MM.1S (cell line): ENCODE results near the gene SERHL2.

ENCODE experiments used
- DNase-seq: peaks from one replicate; pipeline ENCODE4 v3.0.0-alpha.2; 2015
- H2AFZ ChIP-seq: fragments of 300-600 bp; sonication (generic); 2 replicates; pipeline ENCODE4 v1.6.0; 2016; ENCODE audit warnings: antibody characterized with exemption, low read length
- H3F3A ChIP-seq: fragments of 300-600 bp; sonication (generic); 2 replicates; pipeline ENCODE4 v1.6.1; 2016; ENCODE audit warnings: mild to moderate bottlenecking, antibody characterized with exemption, low read length, moderate library complexity, mixed read lengths; ENCODE audit not compliant: insufficient read depth
- H3K27ac ChIP-seq: fragments of 300-600 bp; sonication (generic); 2 replicates; pipeline ENCODE4 v1.5.1; 2016; ENCODE audit warnings: mild to moderate bottlenecking, low read length
- H3K27me3 ChIP-seq: fragments of 300-600 bp; sonication (generic); replicated peaks from 2 replicates; pipeline ENCODE4 v1.6.0; 2016; ENCODE audit warnings: low read length; ENCODE audit not compliant: insufficient read depth
- H3K36me3 ChIP-seq: fragments of 300-600 bp; sonication (generic); replicated peaks from 2 replicates; pipeline ENCODE4 v1.6.1; 2016; ENCODE audit warnings: mild to moderate bottlenecking, low read length, mixed read lengths; ENCODE audit not compliant: insufficient read depth
- H3K4me1 ChIP-seq: fragments of 300-600 bp; sonication (generic); 2 replicates; pipeline ENCODE4 v1.6.1; 2016; ENCODE audit warnings: low read length, mixed read lengths
- H3K4me2 ChIP-seq: fragments of 300-600 bp; sonication (generic); 2 replicates; pipeline ENCODE4 v1.6.0; 2016; ENCODE audit warnings: low read depth, low read length
- H3K4me3 ChIP-seq: fragments of 300-600 bp; sonication (generic); 2 replicates; pipeline ENCODE4 v1.5.1; 2016; ENCODE audit warnings: low read length, mixed read lengths
- H3K79me2 ChIP-seq: fragments of 300-600 bp; sonication (generic); 2 replicates; pipeline ENCODE4 v1.6.1; 2016; ENCODE audit warnings: mixed run types, low read length, mixed read lengths
- H3K9ac ChIP-seq: fragments of 300-600 bp; sonication (generic); 2 replicates; pipeline ENCODE4 v1.6.1; 2016; ENCODE audit warnings: low read length, mixed read lengths
- H3K9me2 ChIP-seq: fragments of 300-600 bp; sonication (generic); replicated peaks from 2 replicates; pipeline ENCODE4 v1.6.1; 2016; ENCODE audit warnings: mild to moderate bottlenecking, low read length, mixed read lengths; ENCODE audit not compliant: insufficient read depth
- H3K9me3 ChIP-seq: fragments of 300-600 bp; sonication (generic); replicated peaks from 2 replicates; pipeline ENCODE4 v1.6.1; 2016; ENCODE audit warnings: mild to moderate bottlenecking, low read length, mixed read lengths; ENCODE audit not compliant: insufficient read depth
- H4K20me1 ChIP-seq: fragments of 300-600 bp; sonication (generic); 2 replicates; pipeline ENCODE4 v1.6.1; 2016; ENCODE audit warnings: mild to moderate bottlenecking, low read length, moderate library complexity, mixed read lengths; ENCODE audit not compliant: insufficient read depth
- CTCF ChIP-seq: fragments of 300-600 bp; sonication (generic); IDR thresholded peaks from 2 replicates; pipeline ENCODE4 v1.5.1; 2016; ENCODE audit warnings: antibody characterized with exemption, low read length, mixed read lengths
- EZH2 ChIP-seq: fragments of 300-600 bp; sonication (generic); optimal IDR thresholded peaks from 2 replicates; pipeline ENCODE3; 2017; ENCODE audit warnings: low read depth, mild to moderate bottlenecking, antibody characterized with exemption, low read length, mixed read lengths
- EZH2phosphoT487 ChIP-seq: fragments of 300-600 bp; sonication (generic); IDR thresholded peaks from 2 replicates; pipeline ENCODE4 v1.6.1; 2018; ENCODE audit warnings: antibody characterized with exemption, low read length

Gene SERHL2

GRCh38 chr22:42581762-42582716, 28.3 kb downstream of the SERHL2 start:
- no peaks in the 10 kb centered on the region for H3K9me2 ChIP-seq
- no peaks in the 10 kb centered on the region for H3K27me3 ChIP-seq
- TF ChIP-seq EZH2phosphoT487 (no peak), EZH2 (no peak)
- no peaks in the 10 kb centered on the region; the same call in 1 of the 2 replicates for H3K36me3 ChIP-seq
- peak overlapping the region; percentile 56; the same call in 1 of the 2 replicates for H2AFZ ChIP-seq
- H3K79me2 ChIP-seq: peaks cover 14% of the 10 kb centered on the region
- no peaks in the 10 kb centered on the region for H3K4me1 ChIP-seq
- peak; percentile 75 for DNase-seq
- peak overlapping the region; percentile 78 for H3K9ac ChIP-seq
- no peaks in the 10 kb centered on the region for H4K20me1 ChIP-seq
- no peaks in the 10 kb centered on the region for H3K9me3 ChIP-seq
- H3K4me3 ChIP-seq: peak overlapping the region; percentile 85
- peak overlapping the region; percentile 21; the same call in 1 of the 2 replicates for H3K27ac ChIP-seq
- H3K4me2 ChIP-seq: peak overlapping the region; percentile 77
- 0 out of 2 replicates have a peak, but pooled peaks cover 8% of the 10 kb centered on the region for H3F3A ChIP-seq

- no peak for DNase-seq
- no peaks in the 10 kb centered on the region for H3K9me2 ChIP-seq
- no peaks in the 10 kb centered on the region for H4K20me1 ChIP-seq
- no peak overlapping the region for H3K9ac ChIP-seq
- H3K4me1 ChIP-seq: no peaks in the 10 kb centered on the region
- H3K27me3 ChIP-seq: no peaks in the 10 kb centered on the region
- H3K4me3 ChIP-seq: no peak overlapping the region
- H3F3A ChIP-seq: 0 out of 2 replicates have a peak, but pooled peaks cover 8% of the 10 kb centered on the region
- TF ChIP-seq EZH2 (no peak), CTCF (no peak), EZH2phosphoT487 (no peak)
- no peak overlapping the region for H3K4me2 ChIP-seq
- no peaks in the 10 kb centered on the region; the same call in 1 of the 2 replicates for H3K36me3 ChIP-seq
- no peaks in the 10 kb centered on the region for H3K9me3 ChIP-seq
- peaks cover 14% of the 10 kb centered on the region for H3K79me2 ChIP-seq
- no peak overlapping the region for H2AFZ ChIP-seq
- H3K27ac ChIP-seq: no peak overlapping the region
Measured at GRCh38 chr22:42582987-42583386, 29.2 kb downstream of the SERHL2 start.

GRCh38 chr22:42584364-42584940, 30.7 kb downstream of the SERHL2 start:
- no peak overlapping the region for H3K27ac ChIP-seq
- H3F3A ChIP-seq: 0 out of 2 replicates have a peak, but pooled peaks cover 8% of the 10 kb centered on the region
- H3K4me1 ChIP-seq: no peaks in the 10 kb centered on the region
- no peaks in the 10 kb centered on the region for H4K20me1 ChIP-seq
- H3K27me3 ChIP-seq: no peaks in the 10 kb centered on the region
- H2AFZ ChIP-seq: no peak overlapping the region
- H3K79me2 ChIP-seq: peaks cover 14% of the 10 kb centered on the region
- TF ChIP-seq EZH2phosphoT487 (no peak), CTCF (no peak), EZH2 (no peak)
- no peaks in the 10 kb centered on the region for H3K9me3 ChIP-seq
- no peaks in the 10 kb centered on the region for H3K9me2 ChIP-seq
- no peak for DNase-seq
- H3K36me3 ChIP-seq: no peaks in the 10 kb centered on the region; the same call in 1 of the 2 replicates
- H3K9ac ChIP-seq: no peak overlapping the region
- H3K4me2 ChIP-seq: no peak overlapping the region
- H3K4me3 ChIP-seq: no peak overlapping the region
